GM19240 (cell line): ENCODE measurements around the gene KLHL22.
"Not testable (repeated sequence)": the region's sequence is repeated elsewhere in the genome, so short reads cannot be mapped to it uniquely, and the experiment has no call there.

Experiments used
- DNase-seq: peaks from one replicate; pipeline ENCODE4 v3.0.0; 2011; ENCODE audit warnings: low spot score; ENCODE audit not compliant: insufficient read length

The KLHL22 gene, protein sequence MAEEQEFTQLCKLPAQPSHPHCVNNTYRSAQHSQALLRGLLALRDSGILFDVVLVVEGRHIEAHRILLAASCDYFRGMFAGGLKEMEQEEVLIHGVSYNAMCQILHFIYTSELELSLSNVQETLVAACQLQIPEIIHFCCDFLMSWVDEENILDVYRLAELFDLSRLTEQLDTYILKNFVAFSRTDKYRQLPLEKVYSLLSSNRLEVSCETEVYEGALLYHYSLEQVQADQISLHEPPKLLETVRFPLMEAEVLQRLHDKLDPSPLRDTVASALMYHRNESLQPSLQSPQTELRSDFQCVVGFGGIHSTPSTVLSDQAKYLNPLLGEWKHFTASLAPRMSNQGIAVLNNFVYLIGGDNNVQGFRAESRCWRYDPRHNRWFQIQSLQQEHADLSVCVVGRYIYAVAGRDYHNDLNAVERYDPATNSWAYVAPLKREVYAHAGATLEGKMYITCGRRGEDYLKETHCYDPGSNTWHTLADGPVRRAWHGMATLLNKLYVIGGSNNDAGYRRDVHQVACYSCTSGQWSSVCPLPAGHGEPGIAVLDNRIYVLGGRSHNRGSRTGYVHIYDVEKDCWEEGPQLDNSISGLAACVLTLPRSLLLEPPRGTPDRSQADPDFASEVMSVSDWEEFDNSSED

DNA sequence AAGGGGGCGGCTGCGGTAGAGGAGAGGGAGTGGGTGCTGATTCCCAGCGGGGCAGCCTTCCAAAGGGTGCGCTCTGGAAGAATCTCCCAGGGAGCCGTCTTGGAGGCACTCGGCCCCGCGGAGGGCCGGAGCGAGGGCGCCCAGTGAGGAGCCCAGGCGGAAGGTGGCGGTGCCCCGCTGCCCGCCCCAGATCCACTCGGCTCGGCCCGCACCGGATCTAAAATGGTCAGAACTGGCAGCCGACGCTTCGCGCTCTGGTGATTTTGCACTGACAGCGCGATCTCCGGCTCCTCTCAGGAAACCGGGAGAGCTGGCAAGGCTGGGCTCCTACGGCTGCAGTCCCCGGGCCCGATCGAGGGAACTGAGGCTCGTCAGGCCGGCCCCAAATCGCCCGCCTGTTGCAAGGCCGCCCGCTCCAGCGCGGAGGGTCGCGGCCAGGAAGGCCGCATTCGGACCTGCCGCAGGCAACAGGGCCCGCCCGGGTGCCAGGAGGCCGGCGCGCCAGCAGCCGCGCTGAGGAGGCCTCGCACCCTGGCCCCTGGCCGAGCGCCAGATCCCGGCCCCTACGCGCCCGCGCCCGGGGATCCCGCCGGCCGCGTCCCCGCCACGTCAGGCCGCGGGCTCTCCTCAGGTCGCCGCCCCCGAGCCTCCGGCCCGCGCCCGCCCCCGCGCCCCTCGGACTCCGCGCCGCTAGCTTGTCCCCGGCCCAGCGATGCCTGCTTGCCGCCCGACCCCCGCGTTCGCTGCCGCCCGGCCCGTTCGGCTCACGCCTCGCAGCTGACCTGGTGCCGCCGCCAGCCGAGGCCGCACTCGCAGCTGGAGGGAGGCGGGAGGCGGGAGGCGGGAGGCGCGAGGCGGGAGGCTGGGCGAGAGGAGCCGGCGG lies at the start of gene KLHL22:
KLHL22 (minus strand) TSS at position 818 of the 883 bp plus-strand sequence. CDS start 6,584 bp downstream, outside the sequence.
- DNase-seq: no peak

DNA sequence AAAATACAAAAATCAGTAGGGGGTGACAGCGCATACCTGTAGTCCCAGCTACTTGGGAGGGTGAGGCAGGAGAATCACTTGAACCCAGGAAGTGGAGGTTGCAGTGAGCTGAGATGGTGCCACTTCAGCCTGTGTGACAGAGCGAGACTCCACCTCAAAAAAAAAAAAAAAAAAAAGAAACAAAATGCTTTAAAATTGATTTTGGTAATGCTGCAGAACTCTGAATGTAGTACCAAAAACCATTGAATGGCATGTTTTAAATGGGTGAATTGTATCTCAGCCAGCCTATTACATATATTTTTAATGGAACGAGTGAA lies 49.7 kb upstream of the KLHL22 start:
- not testable (repeated sequence) for DNase-seq

DNA sequence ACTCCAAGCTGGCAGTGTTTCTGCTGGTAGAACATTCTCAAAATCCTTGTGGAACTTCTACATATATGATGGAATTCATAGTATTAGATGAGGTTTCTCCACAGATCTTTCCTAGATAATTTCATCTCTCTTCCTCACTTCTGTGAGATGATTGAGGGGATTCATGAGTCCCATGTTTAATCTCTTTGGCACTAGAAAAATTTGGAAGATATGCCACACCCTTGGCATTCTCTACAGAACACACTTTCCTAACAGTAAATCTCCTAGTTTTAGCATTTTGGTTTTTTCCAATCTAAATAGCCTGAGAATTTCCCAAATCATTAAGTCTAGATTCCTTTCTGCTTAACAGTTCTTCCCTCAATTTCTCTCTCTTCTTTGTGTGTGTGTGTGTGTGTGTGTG lies 47.1 kb upstream of the KLHL22 start:
- no peak for DNase-seq

DNA sequence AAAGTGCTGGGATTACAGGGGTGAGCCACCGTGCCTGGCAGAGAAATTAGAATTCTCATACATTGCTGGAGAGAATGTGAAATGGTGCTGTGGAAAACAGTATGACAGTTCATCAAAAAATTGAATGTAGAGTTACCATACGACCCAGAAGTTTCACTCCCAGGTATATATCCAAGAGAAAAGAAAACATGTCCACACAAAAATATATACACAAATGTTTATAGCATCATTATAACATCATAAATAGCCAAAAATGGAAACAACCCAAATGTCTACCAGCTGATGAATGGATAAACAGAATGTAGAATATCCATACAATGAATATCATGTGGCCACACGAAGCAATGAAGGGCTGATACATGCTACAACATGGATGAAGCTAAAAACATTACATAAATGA lies 46.5 kb upstream of the KLHL22 start:
- DNase-seq: no peak

DNA sequence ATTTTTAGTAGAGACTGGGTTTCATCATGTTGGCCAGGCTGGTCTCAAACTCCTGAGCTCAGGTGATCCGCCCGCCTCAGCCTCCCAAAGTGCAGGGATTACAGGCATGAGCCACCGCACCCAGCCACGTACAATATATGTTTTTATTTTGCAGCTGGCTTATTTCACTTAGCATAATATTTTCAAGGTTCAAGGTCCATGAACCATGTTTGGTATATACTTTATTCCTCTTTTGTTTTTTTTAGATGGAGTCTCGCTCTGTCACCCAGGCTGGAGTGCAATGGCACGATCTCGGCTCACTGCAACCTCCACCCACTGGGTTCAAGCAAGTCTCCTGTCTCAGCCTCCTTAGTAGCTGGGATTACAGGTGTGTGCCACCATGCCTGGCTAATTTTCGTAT lies 43.3 kb upstream of the KLHL22 start:
- not testable (repeated sequence) for DNase-seq

DNA sequence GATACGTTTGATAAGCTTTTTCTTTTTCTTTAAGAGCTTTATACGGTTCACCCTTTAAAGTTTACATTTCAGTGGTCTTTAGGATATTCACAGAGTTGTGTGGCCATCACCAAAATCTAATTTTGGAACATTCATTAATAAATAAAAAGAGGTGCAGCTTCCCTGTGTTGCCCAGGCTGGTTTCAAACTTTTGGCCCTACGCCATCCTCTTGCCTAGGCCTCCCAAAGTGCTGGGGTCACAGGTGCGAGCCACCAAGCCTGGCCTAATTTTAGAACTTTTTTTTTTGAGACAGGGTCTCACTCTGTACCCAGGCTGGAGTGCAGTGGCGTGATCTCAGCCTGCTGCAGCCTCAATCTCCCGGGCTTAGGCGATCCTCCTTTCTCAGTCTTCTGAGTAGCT lies 42.4 kb upstream of the KLHL22 start:
- DNase-seq: no peak

DNA sequence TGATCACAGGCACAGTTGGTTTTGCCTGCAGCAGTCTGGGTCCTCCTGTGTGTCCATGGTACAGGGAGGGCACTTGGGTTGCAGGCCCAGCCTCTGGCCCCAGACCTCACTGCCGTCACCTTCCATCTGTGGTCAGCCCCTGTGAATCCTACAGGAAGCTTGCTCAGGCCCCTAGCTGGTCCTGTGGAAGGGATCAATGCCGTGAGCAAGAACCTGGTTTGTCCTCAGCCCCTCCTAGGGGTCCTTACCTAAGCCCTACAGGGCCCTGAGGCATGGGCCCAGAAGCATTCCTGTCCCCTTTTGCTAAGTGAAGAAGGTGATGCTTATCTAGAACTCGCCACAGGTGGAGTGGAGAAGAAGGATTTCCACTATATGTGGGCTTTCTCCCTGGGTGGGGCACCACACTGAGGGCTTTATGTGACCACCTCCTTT lies 41.7 kb upstream of the KLHL22 start:
- DNase-seq: no peak

DNA sequence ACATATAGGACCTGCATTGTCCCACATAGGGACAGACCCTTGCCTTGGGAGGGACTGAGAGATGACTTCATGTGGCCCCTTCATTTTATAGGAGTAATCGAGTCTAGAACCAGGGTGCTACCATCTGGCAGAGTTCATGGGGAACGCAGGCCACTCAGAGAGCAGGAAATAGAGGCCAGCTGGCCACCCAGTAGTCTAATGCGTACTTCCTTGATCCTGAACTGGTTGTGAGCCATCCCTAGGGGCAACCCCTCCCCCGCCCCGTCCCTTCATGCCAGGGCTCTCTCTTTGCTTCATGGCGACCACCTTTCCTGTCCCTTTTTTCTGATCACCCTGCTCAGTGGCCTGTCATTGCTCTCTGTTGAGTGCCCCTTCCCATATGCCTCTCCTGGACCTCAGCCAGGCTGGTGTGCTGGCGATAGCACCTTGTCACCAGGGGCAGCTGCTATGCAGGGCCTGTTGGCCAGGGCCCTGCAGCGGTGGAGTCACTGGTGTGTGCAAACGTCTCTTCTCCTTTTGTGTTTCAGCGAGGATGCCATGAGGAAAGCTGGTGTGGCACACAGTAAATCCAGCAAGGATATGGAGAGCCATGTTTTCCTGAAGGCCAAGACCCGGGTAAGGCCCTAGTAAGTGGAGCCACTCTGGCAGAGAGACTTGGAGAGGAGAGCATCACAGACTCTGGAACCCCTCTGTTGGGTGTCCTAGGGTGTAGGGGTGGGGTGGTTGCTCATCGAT lies 41.2 kb upstream of the KLHL22 start:
- DNase-seq: no peak

DNA sequence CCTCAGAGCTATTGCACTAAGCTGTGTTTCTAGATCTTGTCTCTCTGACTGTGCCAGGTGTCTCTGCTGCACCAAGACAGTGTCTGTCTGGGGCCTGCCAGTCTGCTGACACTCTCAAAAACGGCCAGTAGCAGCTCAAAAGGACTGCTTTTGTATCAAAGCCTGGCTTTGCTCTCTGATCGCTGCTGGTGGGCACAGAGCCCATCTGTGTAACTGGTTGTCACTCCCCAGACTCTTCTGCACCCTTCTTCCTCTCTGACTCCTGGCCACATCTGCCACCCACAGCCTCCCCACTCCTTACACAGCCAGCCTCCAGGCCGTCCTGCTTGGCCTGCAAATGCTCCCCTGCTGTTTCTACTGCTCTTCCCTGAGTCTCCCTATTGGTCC lies 38.3 kb upstream of the KLHL22 start:
- no peak for DNase-seq

DNA sequence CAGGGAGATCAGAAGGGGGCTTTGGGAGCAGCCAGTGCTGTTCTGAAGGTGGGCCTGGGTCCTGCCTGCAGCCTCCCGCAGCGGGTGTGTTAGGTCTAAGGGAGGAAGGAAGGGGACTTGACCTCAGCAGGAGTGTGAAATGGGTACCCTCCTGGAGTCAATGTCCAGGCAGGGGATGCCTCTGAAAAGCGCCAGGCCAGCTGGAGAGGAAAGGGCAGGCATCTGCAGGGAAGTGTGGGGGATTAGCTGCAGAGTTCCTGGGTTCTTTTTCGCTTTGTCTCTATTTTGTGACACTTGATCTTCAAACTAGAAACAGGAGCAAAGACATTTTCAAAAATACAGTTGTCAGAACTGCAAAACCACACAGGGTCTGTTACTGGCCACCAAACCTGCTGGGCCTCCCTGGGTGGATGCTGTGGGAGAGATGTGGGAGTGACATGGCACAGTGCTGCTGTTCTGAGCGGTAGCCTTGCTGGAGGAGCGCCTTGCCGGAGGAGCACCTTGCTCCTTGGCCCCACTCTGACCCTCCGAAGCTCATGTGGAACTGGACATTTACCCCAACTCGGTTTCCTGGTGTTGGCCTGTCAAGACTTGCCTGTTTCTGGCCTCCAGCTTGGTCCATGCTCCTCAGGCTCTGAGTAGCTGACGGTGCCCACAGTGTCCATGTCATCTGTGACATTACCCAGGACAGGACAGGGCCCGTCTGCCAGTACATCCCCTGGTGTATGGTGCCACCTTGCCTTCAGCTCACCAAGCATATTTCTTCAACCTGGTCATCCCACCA lies 37.7 kb upstream of the KLHL22 start:
- no peak for DNase-seq

DNA sequence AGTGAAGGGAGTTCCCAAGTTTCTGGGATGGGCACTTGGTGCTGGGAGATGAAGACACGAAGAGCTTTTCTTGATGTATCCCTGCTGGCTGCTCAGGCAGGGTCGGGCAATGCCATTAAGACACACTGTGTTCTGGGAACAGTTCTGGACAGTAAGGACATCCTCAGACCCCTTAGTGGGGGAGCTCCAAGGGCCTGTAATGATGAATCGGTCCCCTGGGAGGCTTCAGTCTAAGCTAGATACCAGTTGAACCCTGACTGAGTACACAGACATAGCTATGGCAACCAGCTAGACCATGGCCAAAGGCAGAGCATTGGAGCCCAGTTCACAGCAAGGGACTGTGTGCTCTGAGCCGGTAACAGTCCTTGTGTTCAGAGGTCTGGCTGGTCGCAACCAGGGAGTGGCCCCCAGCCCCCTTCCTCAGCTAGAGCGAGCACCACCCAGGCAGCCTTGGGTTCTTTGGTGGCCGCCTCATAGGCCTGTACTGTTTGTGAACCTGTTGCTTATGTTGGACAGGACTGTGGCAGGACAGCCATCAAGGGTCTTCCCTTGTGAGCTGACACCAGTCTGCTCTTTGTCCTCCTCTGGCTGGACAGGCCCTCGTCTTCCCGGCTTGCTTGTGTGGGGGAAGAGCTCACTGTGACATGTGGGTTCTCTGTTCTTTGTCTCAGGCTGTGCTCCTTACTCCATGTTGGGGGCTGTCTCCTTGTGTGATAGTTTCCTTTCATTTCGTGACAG lies 36.8 kb upstream of the KLHL22 start:
- DNase-seq: no peak

DNA sequence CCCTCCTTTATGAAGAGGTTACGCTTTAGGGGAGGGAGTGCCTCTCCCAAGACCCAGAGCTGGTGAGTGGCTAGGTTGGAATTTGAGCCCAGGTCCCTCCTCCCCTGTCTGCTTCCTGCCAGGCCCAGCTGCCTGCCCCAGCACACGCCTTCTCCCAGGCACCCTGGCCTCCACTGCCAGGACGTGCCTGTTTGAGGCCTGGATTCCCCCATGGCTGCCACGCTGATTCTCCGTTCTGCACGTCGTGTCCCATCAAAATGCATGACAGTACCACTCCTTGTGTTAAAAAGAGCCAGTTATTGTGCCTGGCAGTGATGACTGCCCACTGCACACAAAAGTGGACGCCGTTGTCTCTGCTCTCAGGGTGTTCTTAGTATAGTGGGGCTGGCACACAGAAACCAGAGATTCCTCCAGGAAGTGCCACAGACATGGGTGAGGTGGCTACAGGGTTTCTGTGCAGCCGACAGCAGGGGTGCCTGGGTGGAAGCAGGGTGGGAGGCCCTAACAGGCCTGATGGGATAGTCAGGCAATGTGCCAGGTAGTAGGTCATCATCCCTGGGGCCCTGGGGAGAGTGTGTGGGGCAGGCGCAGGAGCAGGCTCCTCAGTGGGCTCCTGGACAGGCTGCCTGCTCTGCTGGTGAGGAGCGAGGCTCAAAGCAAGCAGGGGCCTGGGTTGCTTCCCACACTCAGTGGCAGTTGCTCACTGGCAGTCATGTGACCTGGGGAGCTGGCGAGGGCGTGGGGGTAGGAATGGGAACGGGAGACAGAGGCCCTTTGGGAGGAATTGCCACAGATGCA lies 36.0 kb upstream of the KLHL22 start:
- no peak for DNase-seq

DNA sequence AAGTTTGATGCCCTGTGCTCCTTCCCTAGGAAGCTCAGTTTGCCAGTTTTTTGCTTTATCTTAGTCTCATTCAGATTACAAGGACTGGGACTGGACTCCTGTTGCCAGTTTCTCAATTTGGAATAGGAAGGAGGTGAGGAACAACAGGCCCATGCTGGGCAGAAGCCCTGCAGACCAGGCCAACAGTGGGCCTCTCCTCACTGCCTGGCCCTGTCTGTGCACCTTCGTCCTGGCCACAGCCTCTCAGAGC lies 35.5 kb upstream of the KLHL22 start:
- DNase-seq: no peak

DNA sequence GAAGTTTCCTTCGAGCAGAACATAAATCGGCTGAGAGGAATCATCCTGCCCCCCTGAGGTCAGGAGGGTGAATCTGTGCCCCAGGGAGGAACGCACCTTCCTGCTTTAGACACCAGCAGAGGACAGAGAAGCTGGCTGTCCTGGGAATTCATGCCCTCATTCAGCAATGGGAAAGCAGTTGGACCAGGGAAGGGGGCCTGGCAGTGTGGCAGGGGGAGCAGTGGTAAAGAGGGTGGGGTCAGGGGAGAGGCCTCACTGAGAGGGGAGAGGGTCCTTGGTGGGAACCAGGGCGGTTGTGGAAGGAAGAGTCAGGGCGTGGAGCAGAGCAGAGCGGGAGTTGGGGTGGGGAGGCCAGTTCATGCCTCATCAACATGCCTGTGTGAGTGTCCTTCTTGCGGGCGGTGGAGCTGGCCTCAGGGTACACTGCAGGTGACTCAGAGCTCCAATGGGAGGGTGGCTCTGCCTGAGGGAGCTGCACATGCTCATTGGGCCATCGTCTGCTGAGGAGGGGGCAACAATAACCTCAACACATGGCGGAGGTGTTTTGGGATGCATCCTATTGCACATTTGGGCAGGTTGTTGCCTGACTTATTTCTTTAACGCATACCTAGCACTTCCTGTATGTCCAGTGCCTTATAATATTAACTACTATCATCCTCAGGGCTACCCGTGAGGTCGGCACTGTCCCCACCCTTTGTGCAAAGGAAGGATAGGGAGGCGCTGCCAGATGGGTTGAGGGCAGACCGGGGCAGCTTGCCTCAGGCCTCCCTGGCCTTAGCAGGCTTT lies 35.0 kb upstream of the KLHL22 start:
- no peak for DNase-seq

DNA sequence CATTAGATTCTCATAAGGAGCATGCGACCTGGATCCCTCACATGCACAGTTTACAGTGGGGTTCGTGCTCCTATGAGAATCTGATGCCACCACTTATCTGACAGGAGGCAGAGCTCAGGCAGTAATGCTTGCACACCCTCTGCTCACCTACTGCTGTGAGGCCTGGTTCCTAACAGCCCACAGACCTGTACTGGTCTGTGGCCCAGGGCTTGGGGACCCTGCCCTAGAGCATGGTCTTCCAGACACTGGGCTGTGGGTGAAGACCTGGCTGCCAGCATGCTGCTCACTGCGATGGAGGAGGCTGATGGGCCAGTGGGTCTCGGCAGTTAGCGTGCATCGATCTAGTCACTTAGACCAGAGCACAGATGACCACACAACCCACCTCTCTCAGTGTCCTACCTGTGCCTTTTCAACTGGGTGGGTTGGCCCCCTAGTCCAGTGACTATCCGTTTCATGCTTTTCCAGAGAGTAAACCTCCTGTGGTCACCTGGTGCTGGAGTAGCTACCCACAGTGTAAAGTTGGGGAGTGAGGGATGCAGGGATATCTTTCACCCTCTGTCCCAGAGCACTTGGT lies 32.9 kb upstream of the KLHL22 start:
- DNase-seq: no peak

DNA sequence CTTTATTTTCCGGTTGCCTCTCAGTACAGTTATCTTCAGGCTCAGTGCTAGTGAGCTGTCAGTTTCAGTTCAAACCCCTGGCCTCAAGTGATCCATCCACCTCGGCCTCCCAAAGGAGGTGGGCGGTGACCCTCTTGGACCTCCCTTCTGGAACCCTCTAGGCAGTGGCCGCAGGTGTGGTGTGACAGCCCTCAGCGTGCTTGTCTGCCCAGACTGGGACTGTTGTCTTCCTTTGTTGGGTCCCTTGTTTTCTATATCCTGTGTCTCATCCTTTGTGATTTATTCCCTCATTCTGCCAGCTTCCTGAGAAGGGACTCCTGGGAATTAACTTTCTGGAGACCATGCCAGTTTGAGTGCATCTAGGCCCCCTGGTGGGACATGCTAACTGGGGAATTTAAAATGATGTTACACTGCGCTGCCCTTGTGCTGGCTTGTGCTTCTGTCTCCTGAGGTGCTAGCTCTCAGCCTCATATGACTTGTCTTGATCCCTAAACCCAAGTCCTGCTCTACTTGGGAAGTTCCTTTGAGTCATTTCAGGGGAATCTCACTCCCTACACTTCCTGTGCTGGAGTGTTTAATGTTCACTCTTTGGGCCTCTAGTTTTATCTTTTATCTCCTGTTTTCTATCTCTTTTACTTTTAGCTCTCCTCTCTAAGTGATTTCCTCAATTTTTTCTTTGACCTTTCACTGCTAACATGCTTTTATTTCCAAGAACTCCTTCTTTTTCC lies 31.2 kb upstream of the KLHL22 start:
- DNase-seq: no peak

DNA sequence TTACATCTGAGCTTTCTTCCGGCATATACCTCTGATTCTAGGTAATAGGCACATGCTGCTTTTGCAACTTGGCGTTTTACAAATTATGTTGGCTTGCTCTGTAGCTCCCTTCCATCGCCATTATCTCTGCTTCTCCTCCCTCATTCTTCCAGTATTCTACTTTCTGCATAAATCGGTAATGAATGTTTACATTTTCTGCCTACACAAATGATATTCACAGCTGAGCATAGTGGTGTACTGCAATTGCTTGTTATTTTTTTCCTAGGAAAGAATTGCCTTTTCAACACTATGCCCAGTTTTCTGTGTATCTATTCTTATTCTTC lies 30.7 kb upstream of the KLHL22 start:
- no peak for DNase-seq

DNA sequence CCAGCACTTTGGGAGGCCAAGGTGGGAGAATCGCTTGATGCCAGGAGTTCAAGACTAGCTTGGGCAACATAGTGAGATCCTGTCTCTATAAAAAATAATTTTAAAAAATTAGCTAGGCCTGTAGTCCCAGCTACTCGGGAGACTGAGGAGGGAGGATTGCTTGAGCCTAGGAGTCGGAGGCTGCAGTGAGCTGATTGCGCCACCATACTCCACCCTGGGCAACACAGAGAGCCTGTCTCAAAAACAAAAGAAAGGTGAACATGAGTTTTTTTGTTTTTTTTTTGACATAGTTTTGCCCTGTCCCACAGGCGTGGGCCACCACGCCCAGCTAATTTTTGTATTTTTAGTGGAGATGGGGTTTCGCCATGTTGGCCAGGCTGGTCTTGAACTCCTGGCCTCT lies 29.5 kb upstream of the KLHL22 start:
- no peak for DNase-seq
